Caco-2 (cell line): Measurements from ENCODE around the gene CACNA2D2. TPM values are rescaled to one million over a fixed set of nuclear protein-coding genes. Genes with fewer than 3 reads are reported as not detected.

Experiments
- BruUV-seq: library from RNA; stranded (reverse); fragments of 400-500 nt; replicated peaks from 2 replicates; lab custom pipeline; 2021; lab: Mats Ljungman, UMichigan
- CTCF ChIA-PET: fragments of 300-600 bp; sonication (Branson Sonifier 250); formaldehyde crosslinking; loops from one replicate; lab custom pipeline; 2022; ENCODE audit warnings: antibody characterized with exemption; lab: Charles Lee
- POLR2A ChIA-PET: fragments of 300-600 bp; sonication (Branson Sonifier 250); formaldehyde crosslinking; loops from one replicate; lab custom pipeline; 2022; ENCODE audit warnings: antibody characterized with exemption; lab: Charles Lee
- DNase-seq, 2 experiments: peaks; one replicate each; pipeline versions ENCODE4 v3.0.0 to v3.0.0-alpha.2; 2020 to 2022
- H3K27me3 ChIP-seq: replicated peaks from 2 replicates; pipeline ENCODE4 v1.6.0; 2011; ENCODE audit warnings: low read length; ENCODE audit not compliant: control insufficient read depth, insufficient read depth
- H3K36me3 ChIP-seq: 2 replicates; pipeline ENCODE4 v1.5.1; 2011; ENCODE audit warnings: low read length; ENCODE audit not compliant: control insufficient read depth, insufficient read depth
- H3K4me1 ChIP-seq: fragments of 250-450 bp; sonication (Bioruptor Pico); 2 replicates; pipeline ENCODE4 v1.5.1; 2020; ENCODE audit warnings: mild to moderate bottlenecking
- H3K4me3 ChIP-seq: 2 replicates; pipeline ENCODE4 v1.5.1; 2011; ENCODE audit warnings: low read depth, mild to moderate bottlenecking, control low read depth, low read length
- H3K9me3 ChIP-seq: fragments of 250-450 bp; sonication (Bioruptor Pico); 2 replicates; pipeline ENCODE4 v1.5.1; 2020; ENCODE audit warnings: mild to moderate bottlenecking, moderate library complexity
- H3K27ac Mint-ChIP-seq: one replicate; pipeline ENCODE4 v1.8.0; 2022; ENCODE audit warnings: mixed read lengths; ENCODE audit not compliant: unreplicated experiment
- H3K27me3 Mint-ChIP-seq: one replicate; pipeline ENCODE4 v1.8.0; 2022; ENCODE audit warnings: mixed read lengths; ENCODE audit not compliant: insufficient read depth, unreplicated experiment
- H3K36me3 Mint-ChIP-seq: one replicate; pipeline ENCODE4 v1.8.0; 2022; ENCODE audit warnings: mild to moderate bottlenecking, mixed read lengths; ENCODE audit not compliant: insufficient read depth, unreplicated experiment
- H3K4me1 Mint-ChIP-seq: one replicate; pipeline ENCODE4 v1.8.0; 2022; ENCODE audit warnings: low read depth, mixed read lengths; ENCODE audit not compliant: unreplicated experiment
- H3K4me3 Mint-ChIP-seq: one replicate; pipeline ENCODE4 v1.8.0; 2022; ENCODE audit warnings: mild to moderate bottlenecking, moderate library complexity, mixed read lengths; ENCODE audit not compliant: unreplicated experiment
- H3K9me3 Mint-ChIP-seq: one replicate; pipeline ENCODE4 v1.8.0; 2022; ENCODE audit warnings: mixed read lengths; ENCODE audit not compliant: unreplicated experiment
- CTCF ChIP-seq, 2 experiments: fragments of 200-600 bp in 1 of 2; IDR thresholded peaks; 1 replicate in 1 of 2; 2 replicates in 1 of 2; pipeline versions ENCODE4 v1.5.1 to v1.8.0; 2011 to 2022; ENCODE audit warnings: antibody characterized with exemption in 1 of 2, control low read depth in 1 of 2, inconsistent platforms in 1 of 2, low read depth in 1 of 2, low read length in 1 of 2, mild to moderate bottlenecking in 1 of 2, moderate library complexity in 1 of 2; ENCODE audit not compliant: insufficient read depth in 1 of 2, severe bottlenecking in 1 of 2, unreplicated experiment in 1 of 2
- intact Hi-C: fragments of 100-400 bp; cut with micrococcal nuclease; formaldehyde crosslinking; loops from one replicate; pipeline ENCODE4 v1.10.0; 2022; ENCODE audit not compliant: unreplicated experiment
- total RNA-seq: library from RNA; stranded (reverse); gene quantifications from 2 replicates; pipeline ENCODE4 v1.2.3, GENCODE V29; 2022

The CACNA2D2 gene
- total RNA-seq, 1 experiment from 2014 or later, result 0.25 TPM

- Histone ChIP-seq H3K36me3 (no peaks in the 10 kb centered on the region), H3K4me3 (no peak overlapping the region), H3K9me3 (no peaks in the 10 kb centered on the region), H3K4me1 (no peaks in the 10 kb centered on the region), H3K27me3 (no peaks in the 10 kb centered on the region; the same call in 1 of the 2 replicates)
- H3K27me3 Mint-ChIP-seq, result peaks cover 20% of the 10 kb centered on the region
- H3K27ac Mint-ChIP-seq, result no peak overlapping the region
- no peaks in the 10 kb centered on the region for H3K4me1 Mint-ChIP-seq
- no peak for TF ChIP-seq CTCF (IDR thresholded peaks at IDR 0.05; ENCODE audit: insufficient read depth in 1 of 2, low read depth in 1 of 2, low read length in 1 of 2, severe bottlenecking in 1 of 2, unreplicated experiment in 1 of 2)
- no peak overlapping the region for H3K4me3 Mint-ChIP-seq
- intact Hi-C loops, result no loop called here
- ChIA-PET CTCF (no interaction called here), POLR2A (interaction anchor here (0.6 kb wide), 1 partner anchor 189 kb away, joined by 4 read pairs; the partner anchor contains the start of genes CYB561D2 and NPRL2)
- no TSS peak for BruUV-seq
- H3K36me3 Mint-ChIP-seq, result no peaks in the 10 kb centered on the region
- no peaks in the 10 kb centered on the region for H3K9me3 Mint-ChIP-seq
- DNase-seq, result no peak
These were observed 36.2 kb upstream of the CACNA2D2 start for GRCh38 chr3:50539356-50540286.

- peaks cover 28% of the 10 kb centered on the region for H3K27me3 Mint-ChIP-seq
- intact Hi-C loops, result no loop called here
- no peaks in the 10 kb centered on the region for H3K9me3 ChIP-seq
- no TSS peak for BruUV-seq
- H3K27me3 ChIP-seq, result no peaks in the 10 kb centered on the region; the same call in none of the 2 replicates
- H3K9me3 Mint-ChIP-seq, result no peaks in the 10 kb centered on the region
- ChIA-PET CTCF (interaction anchor here (1.6 kb wide), 1 partner anchor 63 kb away, joined by 3 read pairs; no protein-coding TSS in a partner anchor), POLR2A (no interaction called here)
- DNase-seq, result no peak
- no peak overlapping the region for H3K4me3 Mint-ChIP-seq
- H3K4me1 Mint-ChIP-seq, result no peaks in the 10 kb centered on the region
- no peaks in the 10 kb centered on the region for H3K36me3 Mint-ChIP-seq
- no peaks in the 10 kb centered on the region for H3K36me3 ChIP-seq
- H3K4me3 ChIP-seq, result no peak overlapping the region
- no peak overlapping the region for H3K27ac Mint-ChIP-seq
- no peaks in the 10 kb centered on the region for H3K4me1 ChIP-seq
- no peak for TF ChIP-seq CTCF (IDR thresholded peaks at IDR 0.05; ENCODE audit: insufficient read depth in 1 of 2, low read depth in 1 of 2, low read length in 1 of 2, severe bottlenecking in 1 of 2, unreplicated experiment in 1 of 2)
These were observed 34.1 kb upstream of the CACNA2D2 start for GRCh38 chr3:50537421-50538129.

- BruUV-seq, result no TSS peak
- Mint-ChIP-seq H3K36me3 (no peaks in the 10 kb centered on the region), H3K9me3 (no peaks in the 10 kb centered on the region), H3K4me3 (no peak overlapping the region), H3K27ac (no peak overlapping the region), H3K4me1 (no peaks in the 10 kb centered on the region), H3K27me3 (peaks cover 32% of the 10 kb centered on the region)
- intact Hi-C loops, result no loop called here
- Histone ChIP-seq H3K4me3 (no peak overlapping the region), H3K27me3 (no peaks in the 10 kb centered on the region; the same call in none of the 2 replicates), H3K4me1 (no peaks in the 10 kb centered on the region), H3K9me3 (no peaks in the 10 kb centered on the region), H3K36me3 (no peaks in the 10 kb centered on the region)
- no peak for DNase-seq
- POLR2A ChIA-PET, result no interaction called here
- CTCF ChIA-PET, result no interaction called here
- TF ChIP-seq CTCF (IDR thresholded peaks at IDR 0.05; ENCODE audit: insufficient read depth in 1 of 2, low read depth in 1 of 2, low read length in 1 of 2, severe bottlenecking in 1 of 2, unreplicated experiment in 1 of 2), result no peak
These were observed 33.2 kb upstream of the CACNA2D2 start for GRCh38 chr3:50536471-50537180.
